Measurements from ENCODE around the gene BUD31. TPM values are rescaled to one million over a fixed set of nuclear protein-coding genes. Genes with fewer than 3 reads are reported as not detected.

The BUD31 gene
- total and polyA plus RNA-seq, 2 of the 8 experiments (the other 6 are each of a cell fraction or from before 2014, with no cell fraction given), result 46.7 to 114 TPM

DNA sequence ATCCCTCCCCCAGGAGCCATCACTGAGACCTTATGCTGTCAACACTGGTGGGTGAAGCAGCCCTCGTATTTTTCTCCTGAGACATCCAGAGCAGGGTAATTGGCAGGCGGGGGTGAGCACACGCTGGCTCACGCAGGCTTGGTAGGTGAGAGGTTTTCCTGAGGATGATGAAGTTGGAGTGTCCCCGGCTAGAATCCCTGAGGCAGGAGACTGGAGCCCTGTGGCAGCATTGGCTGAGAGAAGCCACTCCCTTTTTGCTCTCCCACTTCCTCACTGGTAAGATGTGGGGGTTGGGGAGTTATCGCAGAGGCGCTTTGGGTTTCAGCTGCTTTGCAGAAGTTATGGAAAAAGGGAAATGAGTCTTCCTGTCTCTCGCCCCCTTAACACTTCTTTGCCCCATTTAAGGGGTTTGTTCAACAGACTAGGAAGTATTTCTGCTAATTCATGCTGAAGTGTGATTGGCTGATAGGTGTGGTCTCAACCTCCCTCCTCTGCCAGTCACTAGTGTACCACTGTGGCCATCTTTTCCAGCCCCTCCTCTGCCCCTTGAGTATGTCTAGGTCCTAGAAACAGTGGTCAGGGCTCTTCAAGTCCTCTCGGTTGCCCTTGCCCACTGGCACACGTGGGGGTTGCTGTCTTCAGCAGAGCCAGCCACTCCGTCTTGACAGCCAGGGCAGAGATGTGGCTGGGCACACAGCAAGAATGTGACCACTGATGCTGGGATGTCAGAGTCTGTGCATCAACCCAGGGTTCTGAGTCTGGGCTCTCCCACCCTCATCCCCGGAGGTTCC is 28.5 kb upstream of the BUD31 start (continued):
- TF ChIP-seq MAFK (IDR thresholded peaks at IDR 0.05; ENCODE audit: low read depth, low read length) (no peak), POU5F1 (IDR thresholded peaks at IDR 0.05; ENCODE audit: low read depth, low read length) (no peak), GABPA (IDR thresholded peaks at IDR 0.05; ENCODE audit: borderline replicate concordance, insufficient read depth, low read length) (no peak), EGR1 (IDR thresholded peaks at IDR 0.05; ENCODE audit: borderline replicate concordance, low read depth, low read length) (no peak), SP2 (IDR thresholded peaks at IDR 0.05; ENCODE audit: low read length) (no peak), TCF12 (IDR thresholded peaks at IDR 0.05; ENCODE audit: low read depth, low read length) (no peak)
- TF ChIP-seq, protein P1, sequence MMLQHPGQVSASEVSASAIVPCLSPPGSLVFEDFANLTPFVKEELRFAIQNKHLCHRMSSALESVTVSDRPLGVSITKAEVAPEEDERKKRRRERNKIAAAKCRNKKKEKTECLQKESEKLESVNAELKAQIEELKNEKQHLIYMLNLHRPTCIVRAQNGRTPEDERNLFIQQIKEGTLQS (IDR thresholded peaks at IDR 0.05; ENCODE audit: insufficient read depth, low read depth, low read length), result no peak
